Left lung (tissue), 14 donors: Measurements from ENCODE around the gene ALPP. TPM values are rescaled to one million over a fixed set of nuclear protein-coding genes. Genes with fewer than 3 reads are reported as not detected.
"Not testable (repeated sequence)": the region's sequence is repeated elsewhere in the genome, so short reads cannot be mapped to it uniquely, and the experiment has no call there.

Experiments used
- ATAC-seq: fragments of 200-7000 bp; cut with Tn5 transposase; one replicate; pipeline ENCODE4 v1.9.1; 2020; ENCODE audit warnings: moderate library complexity
- DNase-seq, 4 donors: peaks; one replicate each; pipeline ENCODE4 v3.0.0-alpha.2; 2013 to 2020
- H3K27ac ChIP-seq, 2 donors: fragments of 200-600 bp; sonication (generic) in 1 of 2; one replicate each; pipeline versions ENCODE4 v1.5.0 to v1.8.0; 2020 to 2021
- H3K27me3 ChIP-seq, 2 donors: fragments of 200-600 bp; sonication (generic) in 1 of 2; one replicate each; pipeline versions ENCODE4 v1.5.0 to v1.8.0; 2020 to 2021
- H3K36me3 ChIP-seq, 2 donors: fragments of 200-600 bp; sonication (generic) in 1 of 2; one replicate each; pipeline versions ENCODE4 v1.5.0 to v1.8.0; 2020 to 2021
- H3K4me1 ChIP-seq, 2 donors: fragments of 200-600 bp; one replicate each; pipeline ENCODE4 v1.8.0; 2021
- H3K4me3 ChIP-seq, 2 donors: fragments of 200-600 bp; sonication (generic) in 1 of 2; one replicate each; pipeline versions ENCODE4 v1.5.0 to v1.8.0; 2020 to 2021; ENCODE audit warnings: mild to moderate bottlenecking in 1 of 2
- H3K9me3 ChIP-seq, 2 donors: fragments of 200-600 bp; sonication (generic) in 1 of 2; one replicate each; pipeline versions ENCODE4 v1.5.0 to v1.8.0; 2020 to 2021
- intact Hi-C, 2 donors: fragments of 100-400 bp; cut with DNase I; formaldehyde crosslinking; loops; one replicate each; pipeline versions ENCODE4 v1.11.2 to v1.14.2; 2022
- long read RNA-seq, 12 donors: library from polyadenylated mRNA in 2 of 12; unstranded in 2 of 12; transcript quantifications; one replicate each; pipeline ENCODE4 v2.0.0 and lab custom pipeline, GENCODE V29; 2019 to 2026
- polyA plus RNA-seq, 6 donors: library from polyadenylated mRNA; unstranded; fragments of 120-200 nt; gene quantifications; one replicate each; pipeline ENCODE4 v1.2.1, GENCODE V29; 2013; ENCODE audit not compliant: insufficient read length in 6 of 6
- total RNA-seq, 2 donors: library from RNA; stranded (reverse); fragmentation: NEBNext Ultra II Directional; extraction: Animal tissue kit (Norgen Biotek cat#: 25700); gene quantifications; one replicate each; pipeline ENCODE4 v1.2.1, GENCODE V29; 2021
- TF ChIP-seq, protein P1 (sequence below), 2 donors: fragments of 200-600 bp; sonication (generic) in 1 of 2; IDR thresholded peaks; one replicate each; pipeline versions ENCODE4 v1.5.0 to v1.8.0; 2021; ENCODE audit warnings: antibody characterized with exemption in 2 of 2
- donor health status: DM: no; HTN: yes; CAD: no.
- donor health status: DM: no; HTN: no; CAD: no.

The ALPP gene
- 10 to 100 TPM in 1 of 2 donors, 1 to 10 TPM in 1; 3.1 to 14.1 TPM for total RNA-seq
- under 1 TPM in 3 of 6 donors, not detected in 3; 0.07 to 0.18 (median 0.11) TPM for polyA plus RNA-seq
- long read RNA-seq, donor 1: 0 reads
- long read RNA-seq, donor 2: 0 reads
- long read RNA-seq, donor 3: 0 reads
- long read RNA-seq, donor 4: 0 reads
- long read RNA-seq, donor 5: 0 reads
- long read RNA-seq, donor 6: 0 reads
- long read RNA-seq, donor 7: 0 reads
- long read RNA-seq, donor 8: 0 reads
- long read RNA-seq, donor 9: 0 reads
- long read RNA-seq, donor 10, partial matches to known transcripts: 0 of 3 reads
- long read RNA-seq, donor 10, other reads (novel, unspliced or antisense): 1 of 3 reads
- long read RNA-seq, donor 11: 0 reads
- long read RNA-seq, donor 12: 0 reads

DNA sequence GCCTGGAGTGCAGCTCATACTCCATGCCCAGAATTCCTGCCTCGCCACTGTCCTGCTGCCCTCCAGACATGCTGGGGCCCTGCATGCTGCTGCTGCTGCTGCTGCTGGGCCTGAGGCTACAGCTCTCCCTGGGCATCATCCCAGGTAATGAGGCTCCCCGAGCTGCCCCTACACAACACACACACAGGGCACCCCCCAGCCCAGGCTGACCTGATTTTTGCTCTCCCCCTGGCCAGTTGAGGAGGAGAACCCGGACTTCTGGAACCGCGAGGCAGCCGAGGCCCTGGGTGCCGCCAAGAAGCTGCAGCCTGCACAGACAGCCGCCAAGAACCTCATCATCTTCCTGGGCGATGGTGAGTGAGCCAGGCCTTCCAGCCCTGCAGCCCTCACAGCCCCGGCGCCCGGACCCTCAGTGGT is at the start of gene ALPP:
ALPP (plus strand) TSS at position 17 of the 417 bp plus-strand sequence; CDS start at position 69, 52 bp downstream.
- intact Hi-C loops, H3K27ac ChIP-seq, H3K36me3 ChIP-seq, H3K4me1 ChIP-seq, H3K9me3 ChIP-seq, DNase-seq, ATAC-seq, H3K4me3 ChIP-seq: not testable (repeated sequence)
- peaks cover 8 to 41% of the 10 kb centered on the region in 2 donors for H3K27me3 ChIP-seq

DNA sequence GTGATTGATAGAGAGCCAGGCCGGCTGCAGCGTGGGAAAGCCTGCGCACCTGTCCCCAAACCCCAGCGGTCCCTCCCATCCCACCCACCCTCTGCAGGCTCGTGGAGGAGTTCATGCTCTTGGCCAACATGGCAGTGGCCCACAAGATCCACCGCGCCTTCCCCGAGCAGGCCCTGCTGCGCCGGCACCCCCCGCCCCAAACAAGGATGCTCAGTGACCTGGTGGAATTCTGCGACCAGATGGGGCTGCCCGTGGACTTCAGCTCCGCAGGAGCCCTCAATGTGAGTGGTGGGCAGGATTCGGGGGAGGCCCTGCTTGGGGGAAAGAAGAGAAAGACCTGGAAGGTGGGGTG is 48.9 kb upstream of the ALPP start:
- H3K36me3 ChIP-seq: peaks cover 0 to 9% of the 10 kb centered on the region in 2 donors
- ATAC-seq (no peak), DNase-seq (peak in 2 of 4 donors; percentile 15 to 65)
- H3K9me3 ChIP-seq: no peaks in the 10 kb centered on the region
- intact Hi-C loops: loop anchor here (5.0 to 10.0 kb wide), 2 partner anchors 405 to 407 kb away; partner anchors contain the start of gene NPPC (in 1 of the 2)
- no peaks in the 10 kb centered on the region for H3K27me3 ChIP-seq
- TF ChIP-seq, protein P1, sequence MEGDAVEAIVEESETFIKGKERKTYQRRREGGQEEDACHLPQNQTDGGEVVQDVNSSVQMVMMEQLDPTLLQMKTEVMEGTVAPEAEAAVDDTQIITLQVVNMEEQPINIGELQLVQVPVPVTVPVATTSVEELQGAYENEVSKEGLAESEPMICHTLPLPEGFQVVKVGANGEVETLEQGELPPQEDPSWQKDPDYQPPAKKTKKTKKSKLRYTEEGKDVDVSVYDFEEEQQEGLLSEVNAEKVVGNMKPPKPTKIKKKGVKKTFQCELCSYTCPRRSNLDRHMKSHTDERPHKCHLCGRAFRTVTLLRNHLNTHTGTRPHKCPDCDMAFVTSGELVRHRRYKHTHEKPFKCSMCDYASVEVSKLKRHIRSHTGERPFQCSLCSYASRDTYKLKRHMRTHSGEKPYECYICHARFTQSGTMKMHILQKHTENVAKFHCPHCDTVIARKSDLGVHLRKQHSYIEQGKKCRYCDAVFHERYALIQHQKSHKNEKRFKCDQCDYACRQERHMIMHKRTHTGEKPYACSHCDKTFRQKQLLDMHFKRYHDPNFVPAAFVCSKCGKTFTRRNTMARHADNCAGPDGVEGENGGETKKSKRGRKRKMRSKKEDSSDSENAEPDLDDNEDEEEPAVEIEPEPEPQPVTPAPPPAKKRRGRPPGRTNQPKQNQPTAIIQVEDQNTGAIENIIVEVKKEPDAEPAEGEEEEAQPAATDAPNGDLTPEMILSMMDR (IDR thresholded peaks at IDR 0.05): no peak
- no peak overlapping the region for H3K27ac ChIP-seq
- H3K4me3 ChIP-seq: no peak overlapping the region
- H3K4me1 ChIP-seq: peaks cover 0 to 3% of the 10 kb centered on the region in 2 donors

DNA sequence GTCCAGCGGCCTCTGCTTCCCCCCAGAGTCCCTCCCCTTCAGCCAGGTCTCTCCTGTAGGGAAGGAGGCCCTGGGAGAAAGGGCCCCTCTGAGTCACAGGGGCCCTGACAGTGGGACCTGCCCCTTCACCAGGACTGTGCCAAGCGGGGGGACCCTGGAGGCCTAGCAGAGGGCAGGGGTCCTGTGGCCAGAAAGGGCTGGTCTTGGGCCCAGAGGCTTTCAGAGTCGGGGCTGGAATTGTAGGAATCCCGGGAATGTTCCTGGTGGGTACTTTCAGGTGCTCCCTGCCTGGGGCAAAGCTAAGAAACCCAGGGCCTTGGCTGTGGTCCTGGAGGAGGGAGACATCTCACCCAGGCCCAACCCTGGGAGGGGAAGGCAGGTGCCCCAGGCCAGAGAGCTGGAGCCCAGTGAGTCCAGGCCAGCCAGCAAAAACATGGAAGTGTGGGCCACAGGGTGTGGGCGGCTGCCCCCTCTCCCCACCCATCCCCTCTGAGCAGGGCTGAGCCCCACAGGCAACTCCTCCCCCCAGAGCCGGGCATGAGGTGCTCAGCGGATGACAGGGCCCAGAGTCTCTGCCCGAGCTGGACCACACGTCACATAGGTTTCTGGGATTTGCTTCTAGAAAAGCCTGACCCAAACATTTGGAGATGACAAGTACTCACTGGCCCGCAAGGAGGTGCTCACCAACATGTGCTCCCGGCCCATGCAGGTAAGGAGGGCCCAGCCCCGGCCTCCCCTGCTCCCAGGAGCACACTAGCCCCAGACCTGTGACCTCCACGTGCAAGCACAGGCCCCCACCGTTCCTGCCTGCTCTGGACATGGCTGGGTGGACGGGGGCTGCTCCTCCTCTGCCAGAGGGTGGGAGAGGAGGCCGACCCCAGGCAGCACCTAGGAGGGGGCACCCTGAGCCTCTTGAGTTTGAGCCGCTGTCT is 48.2 kb upstream of the ALPP start:
- H3K9me3 ChIP-seq: no peaks in the 10 kb centered on the region

DNA sequence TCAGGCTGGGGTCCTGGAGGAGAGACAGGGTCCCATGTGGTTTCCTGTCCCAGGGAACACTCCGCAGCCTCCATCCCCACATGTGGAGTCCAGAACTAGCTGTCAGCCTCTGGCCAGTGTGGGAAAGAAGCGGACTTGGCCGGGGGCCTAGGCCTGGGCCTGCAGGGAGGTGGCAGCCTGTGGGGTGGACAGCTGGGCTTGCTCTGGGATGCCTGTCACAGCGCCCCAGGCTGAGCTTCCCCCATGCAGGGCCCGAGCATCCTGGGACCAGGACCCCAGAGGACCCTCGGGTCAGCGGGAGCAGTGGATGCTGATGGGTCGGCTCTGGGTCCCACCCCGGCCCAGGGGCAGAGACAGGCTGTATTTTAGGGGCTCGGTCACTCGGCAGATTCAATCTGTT is 47.5 kb upstream of the ALPP start:
- intact Hi-C loops, H3K27ac ChIP-seq, H3K4me1 ChIP-seq, H3K4me3 ChIP-seq, H3K9me3 ChIP-seq, H3K27me3 ChIP-seq, ATAC-seq: not testable (repeated sequence)
- peaks cover 0 to 19% of the 10 kb centered on the region in 2 donors for H3K36me3 ChIP-seq
- peak; percentile 29 to 74 (median 64) for DNase-seq

More for the DNA sequence above, 48.2 kb upstream of the ALPP start:
- Histone ChIP-seq H3K27ac (no peak overlapping the region), H3K4me3 (no peak overlapping the region), H3K27me3 (no peaks in the 10 kb centered on the region), H3K4me1 (peaks cover 0 to 3% of the 10 kb centered on the region in 2 donors), H3K36me3 (peaks cover 0 to 12% of the 10 kb centered on the region in 2 donors)
- no peak for ATAC-seq
- TF ChIP-seq, protein P1 (IDR thresholded peaks at IDR 0.05): no peak
- intact Hi-C loops: no loop called here
- DNase-seq: peak in 2 of 4 donors; percentile 29 to 72

DNA sequence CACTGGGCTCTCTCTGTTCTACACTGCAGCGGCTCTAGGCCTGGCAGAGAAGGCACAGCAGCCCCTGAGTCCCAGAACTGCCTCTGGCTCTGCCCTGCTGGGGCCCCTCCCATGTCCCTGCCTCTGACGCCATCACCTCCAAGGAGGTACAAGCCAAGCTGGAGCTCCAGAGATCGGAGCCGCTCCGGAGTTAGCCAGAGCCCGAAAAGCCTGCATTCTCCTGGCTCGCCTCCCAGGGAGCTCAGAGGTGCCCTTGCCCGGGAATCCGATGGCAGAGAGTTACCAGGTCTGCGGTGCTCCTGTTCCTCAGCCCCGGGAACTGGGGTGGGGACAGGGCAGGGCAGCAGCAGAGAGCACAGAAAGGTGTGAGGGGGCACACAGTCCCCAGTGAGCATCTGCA is 46.9 kb upstream of the ALPP start:
- DNase-seq: peak in 2 of 4 donors; percentile 9 to 54
- H3K4me1 ChIP-seq, ATAC-seq, H3K9me3 ChIP-seq, H3K4me3 ChIP-seq, H3K27me3 ChIP-seq, H3K27ac ChIP-seq, intact Hi-C loops: not testable (repeated sequence)
- H3K36me3 ChIP-seq: peaks cover 0 to 25% of the 10 kb centered on the region in 2 donors

DNA sequence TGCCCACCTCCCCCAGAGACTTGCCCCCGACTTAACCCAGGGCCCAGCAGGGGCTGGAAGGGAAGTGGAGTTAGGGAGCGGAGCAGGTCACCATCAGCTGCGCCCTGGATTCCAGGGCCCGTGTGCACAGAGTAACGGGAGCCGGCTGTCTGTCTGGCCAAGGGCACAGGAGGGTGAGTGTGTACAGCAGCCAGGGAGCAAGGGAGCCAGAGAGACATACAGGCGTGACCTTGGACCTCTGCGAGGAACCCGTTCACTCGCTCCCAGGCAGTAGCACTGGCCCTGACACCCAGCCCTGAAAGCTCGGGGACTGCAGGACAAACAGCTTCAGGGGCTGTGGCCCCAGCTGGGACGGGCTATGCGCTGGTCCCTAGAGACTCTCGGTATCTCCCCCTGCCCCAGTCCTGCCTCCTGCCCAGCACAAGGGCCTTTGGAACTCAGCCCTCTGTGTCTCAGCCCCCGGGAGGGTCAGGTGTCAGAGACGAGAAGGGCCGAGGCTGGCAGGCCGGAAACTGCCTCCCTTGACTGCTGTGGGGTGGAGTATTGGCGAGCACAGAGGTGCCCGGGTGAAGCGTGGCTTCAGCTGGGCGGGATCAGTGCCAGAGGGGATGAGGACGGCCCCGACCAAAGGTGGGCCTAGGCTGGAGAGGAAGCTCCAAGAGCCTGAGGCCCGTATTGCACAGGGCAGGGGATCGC is 46.2 kb upstream of the ALPP start:
- H3K27ac ChIP-seq, intact Hi-C loops, H3K9me3 ChIP-seq, H3K27me3 ChIP-seq, H3K4me3 ChIP-seq, ATAC-seq, H3K4me1 ChIP-seq: not testable (repeated sequence)
- peaks cover 0 to 28% of the 10 kb centered on the region in 2 donors for H3K36me3 ChIP-seq
- peak in 2 of 4 donors; percentile 27 to 54 for DNase-seq
